Smooth muscle cell (in vitro differentiated cells): ENCODE results near the gene UGT1A8. TPM values are rescaled to one million over a fixed set of nuclear protein-coding genes. Genes with fewer than 3 reads are reported as not detected.

Experiments used
- DNase-seq: peaks from one replicate; lab custom pipeline; 2025; ENCODE audit not compliant: unreplicated experiment; lab: John Stamatoyannopoulos, UW
- H2AFZ ChIP-seq: fragments of 200-600 bp; sonication (generic); 2 replicates; pipeline ENCODE4 v1.6.0; 2016; ENCODE audit warnings: antibody characterized with exemption, low read depth, mild to moderate bottlenecking
- H3F3A ChIP-seq: fragments of 200-600 bp; sonication (generic); 2 replicates; pipeline ENCODE4 v1.6.0; 2017; ENCODE audit warnings: antibody characterized with exemption, low read depth
- H3K27ac ChIP-seq: fragments of 200-600 bp; sonication (generic); 2 replicates; pipeline ENCODE4 v1.5.1; 2016; ENCODE audit warnings: low read depth, mild to moderate bottlenecking
- H3K27me3 ChIP-seq: fragments of 200-600 bp; sonication (generic); 2 replicates; pipeline ENCODE4 v1.6.1; 2016; ENCODE audit warnings: low read depth, mild to moderate bottlenecking
- H3K36me3 ChIP-seq: fragments of 200-600 bp; sonication (generic); 2 replicates; pipeline ENCODE4 v1.5.1; 2016; ENCODE audit warnings: low read depth
- H3K4me1 ChIP-seq: fragments of 200-600 bp; sonication (generic); 2 replicates; pipeline ENCODE4 v1.5.1; 2016; ENCODE audit warnings: low read depth
- H3K4me2 ChIP-seq: fragments of 200-600 bp; sonication (generic); 2 replicates; pipeline ENCODE4 v1.6.0; 2016; ENCODE audit warnings: mild to moderate bottlenecking
- H3K4me3 ChIP-seq: fragments of 200-600 bp; sonication (generic); 2 replicates; pipeline ENCODE4 v1.5.1; 2016; ENCODE audit warnings: mild to moderate bottlenecking
- H3K79me2 ChIP-seq: fragments of 200-600 bp; sonication (generic); 2 replicates; pipeline ENCODE4 v1.6.0; 2016; ENCODE audit warnings: low read depth, mild to moderate bottlenecking
- H3K9ac ChIP-seq: fragments of 200-600 bp; sonication (generic); 2 replicates; pipeline ENCODE4 v1.6.0; 2016; ENCODE audit warnings: low read depth
- H3K9me3 ChIP-seq: fragments of 200-600 bp; sonication (generic); replicated peaks from 2 replicates; pipeline ENCODE4 v1.5.1; 2016; ENCODE audit warnings: low read depth
- H4K20me1 ChIP-seq: fragments of 200-600 bp; sonication (generic); 2 replicates; pipeline ENCODE4 v1.6.0; 2016; ENCODE audit warnings: low read depth
- CTCF ChIP-seq: fragments of 200-600 bp; sonication (generic); IDR thresholded peaks from 2 replicates; pipeline ENCODE4 v1.5.1; 2017; ENCODE audit warnings: borderline replicate concordance, mild to moderate bottlenecking, antibody characterized with exemption; ENCODE audit not compliant: insufficient read depth, poor library complexity, severe bottlenecking
- WGBS: methylation state at CpG from one replicate; pipeline ENCODE4 v1.1.7; 2016; ENCODE audit warnings: low lambda C conversion rate; 5-methylcytosine and 5-hydroxymethylcytosine counted together
- polyA plus RNA-seq: library from polyadenylated mRNA; unstranded; fragments of >200 nt; fragmentation: Nextera tagmentation; extraction: Ambion mirVana; gene quantifications from 2 replicates; pipeline ENCODE4 v1.2.1, GENCODE V29; 2016
- total RNA-seq: library from RNA; depleted of rRNA; stranded (reverse); fragments of >200 nt; gene quantifications from 2 replicates; pipeline ENCODE4 v1.2.3, GENCODE V29; 2014

Gene UGT1A8
- total and polyA plus RNA-seq, 2 experiments from 2014 or later: not detected

GRCh38 chr2:233656443-233656842, 39.0 kb downstream of the UGT1A8 start:
- H3F3A ChIP-seq: no peaks in the 10 kb centered on the region
- 87% methylated on average over 10 of the region's 10 CpGs for WGBS
- no peak for DNase-seq
- no peaks in the 10 kb centered on the region for H3K4me1 ChIP-seq
- no peaks in the 10 kb centered on the region for H4K20me1 ChIP-seq
- H3K4me3 ChIP-seq: no peak overlapping the region
- H3K4me2 ChIP-seq: no peak overlapping the region
- no peaks in the 10 kb centered on the region for H3K36me3 ChIP-seq
- no peaks in the 10 kb centered on the region for H3K79me2 ChIP-seq
- peaks cover 5% of the 10 kb centered on the region for H3K27me3 ChIP-seq
- no peak overlapping the region for H3K27ac ChIP-seq
- no peak overlapping the region for H3K9ac ChIP-seq
- no peak overlapping the region for H2AFZ ChIP-seq
- TF ChIP-seq CTCF: no peak
- no peaks in the 10 kb centered on the region for H3K9me3 ChIP-seq

- DNase-seq: no peak
- no peaks in the 10 kb centered on the region for H3K36me3 ChIP-seq
- no peak overlapping the region for H3K27ac ChIP-seq
- H2AFZ ChIP-seq: no peak overlapping the region
- peaks cover 5% of the 10 kb centered on the region for H3K27me3 ChIP-seq
- no peaks in the 10 kb centered on the region for H3K9me3 ChIP-seq
- H3K9ac ChIP-seq: no peak overlapping the region
- H3K79me2 ChIP-seq: no peaks in the 10 kb centered on the region
- no peak overlapping the region for H3K4me2 ChIP-seq
- no peaks in the 10 kb centered on the region for H4K20me1 ChIP-seq
- H3K4me3 ChIP-seq: no peak overlapping the region
- TF ChIP-seq CTCF: no peak
- no peaks in the 10 kb centered on the region for H3F3A ChIP-seq
- no peaks in the 10 kb centered on the region for H3K4me1 ChIP-seq
Measured at GRCh38 chr2:233658610-233659009, 41.2 kb downstream of the UGT1A8 start.

GRCh38 chr2:233663911-233664310, 46.5 kb downstream of the UGT1A8 start:
- DNase-seq: no peak
- no peaks in the 10 kb centered on the region for H4K20me1 ChIP-seq
- 70% methylated on average over 1 of the region's 1 CpG for WGBS

More at GRCh38 chr2:233663911-233664310, 46.5 kb downstream of the UGT1A8 start:
- Histone ChIP-seq H3K9me3 (no peaks in the 10 kb centered on the region), H3F3A (no peaks in the 10 kb centered on the region), H3K4me2 (no peak overlapping the region), H3K4me3 (no peak overlapping the region), H2AFZ (no peak overlapping the region), H3K27ac (no peak overlapping the region), H3K9ac (no peak overlapping the region), H3K27me3 (peaks cover 4% of the 10 kb centered on the region), H3K36me3 (no peaks in the 10 kb centered on the region), H3K4me1 (no peaks in the 10 kb centered on the region), H3K79me2 (no peaks in the 10 kb centered on the region)
- TF ChIP-seq CTCF: no peak
